Vagina (tissue), 2 donors: ENCODE measurements around the gene DNAH6.

ENCODE experiments used
- CTCF ChIP-seq, 3 experiments: fragments of 450-650 bp in 2 of 3; fragments of 200-600 bp in 1 of 3; sonication (generic) in 1 of 3; IDR thresholded peaks; one replicate each; pipeline ENCODE4 v1.5.1; 2017 to 2019; ENCODE audit warnings: antibody characterized with exemption in 3 of 3, mild to moderate bottlenecking in 2 of 3, moderate library complexity in 2 of 3
- POLR2A ChIP-seq, 2 donors: fragments of 450-650 bp; IDR thresholded peaks; one replicate each; pipeline ENCODE4 v1.6.1; 2017; ENCODE audit warnings: antibody characterized with exemption in 2 of 2, mild to moderate bottlenecking in 2 of 2, moderate library complexity in 2 of 2

DNA sequence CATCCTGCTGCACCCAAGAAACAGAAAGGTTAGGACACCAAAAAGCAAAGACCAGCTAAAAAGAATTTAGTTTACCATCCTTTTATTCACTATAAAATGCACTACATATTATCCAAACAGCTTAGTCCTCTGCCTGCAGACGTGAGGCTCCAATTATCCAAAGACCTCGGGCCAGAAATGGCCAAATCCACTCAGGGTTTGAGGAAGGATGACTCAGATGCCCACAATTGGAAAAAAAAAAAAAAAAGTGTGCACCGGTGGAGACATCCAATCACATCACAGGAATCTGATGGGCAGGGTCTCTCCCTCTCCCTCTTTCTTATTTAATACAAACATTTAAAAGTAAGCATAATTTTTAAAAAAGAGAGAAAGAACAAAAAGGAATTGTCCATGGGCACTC, 298.8 kb downstream of the DNAH6 start:
- TF ChIP-seq CTCF (IDR thresholded peaks at IDR 0.05) (no peak), POLR2A (IDR thresholded peaks at IDR 0.05) (no peak)
